Measurements from ENCODE around the gene SENP6. TPM values are rescaled to one million over a fixed set of nuclear protein-coding genes. Genes with fewer than 3 reads are reported as not detected.
A peak's percentile ranks its signal among the peaks of the same experiment; 100 is the strongest.

SENP6 gene
- total RNA-seq (99.4 TPM), polyA plus RNA-seq (10 to 100 TPM; 35.1 to 52.9 (median 39.9) TPM)

- Mint-ChIP-seq H3K27me3 (no peaks in the 10 kb centered on the region), H3K9me3 (no peaks in the 10 kb centered on the region), H3K27ac (peak within 1 kb of the TSS; percentile 99), H3K4me3 (peak within 1 kb of the TSS; percentile 96 to 99 (median 98)), H3K4me1 (peaks cover 37 to 66% (median 49%) of the 10 kb centered on the region in 4 donors), H3K36me3 (peaks cover 6% of the 10 kb centered on the region)
- Histone ChIP-seq H3K36me3 (ENCODE audit: control insufficient read depth, insufficient read depth, low read length) (no peaks in the 10 kb centered on the region), H3K4me1 (ENCODE audit: control insufficient read depth, insufficient read depth, low read length, poor library complexity, severe bottlenecking) (peaks cover 54% of the 10 kb centered on the region), H3K27ac (ENCODE audit: insufficient read depth, low read length, poor library complexity, severe bottlenecking) (peak within 1 kb of the TSS; percentile 88), H3K9me3 (ENCODE audit: control insufficient read depth in 2 of 2, low read length in 2 of 2) (no peaks in the 10 kb centered on the region), H3K27me3 (ENCODE audit: control insufficient read depth, insufficient read depth, low read length) (no peaks in the 10 kb centered on the region), H3K4me3 (ENCODE audit: low read depth, low read length) (peak within 1 kb of the TSS; percentile 97)
- DNase-seq (peak; percentile 66 to 82 (median 80)), ATAC-seq (ENCODE audit: low read depth in 2 of 2) (peak; percentile 78)
These were observed at the start of gene SENP6 for GRCh38 chr6:75601304-75602245. TSS of gene SENP6 (plus strand) at chr6:75601880. CDS start at chr6:75602525, 645 bp downstream.

- no peaks in the 10 kb centered on the region for H3K36me3 Mint-ChIP-seq
- Histone ChIP-seq H3K9me3 (ENCODE audit: control insufficient read depth in 2 of 2, low read length in 2 of 2) (no peaks in the 10 kb centered on the region), H3K36me3 (ENCODE audit: control insufficient read depth, insufficient read depth, low read length) (no peaks in the 10 kb centered on the region), H3K27ac (ENCODE audit: insufficient read depth, low read length, poor library complexity, severe bottlenecking) (no peak overlapping the region), H3K4me1 (ENCODE audit: control insufficient read depth, insufficient read depth, low read length, poor library complexity, severe bottlenecking) (no peaks in the 10 kb centered on the region), H3K27me3 (ENCODE audit: control insufficient read depth, insufficient read depth, low read length) (peaks cover 6% of the 10 kb centered on the region), H3K4me3 (ENCODE audit: low read depth, low read length) (no peak overlapping the region)
- H3K4me1 Mint-ChIP-seq = peaks cover 0 to 4% (median 1%) of the 10 kb centered on the region in 4 donors
- no peak overlapping the region for H3K27ac Mint-ChIP-seq
- peaks cover 0 to 4% (median 0%) of the 10 kb centered on the region in 7 donors for H3K9me3 Mint-ChIP-seq
- ATAC-seq (ENCODE audit: low read depth in 2 of 2) (no peak), DNase-seq (no peak)
- H3K27me3 Mint-ChIP-seq = peaks cover 8% of the 10 kb centered on the region
- H3K4me3 Mint-ChIP-seq = no peak overlapping the region
These were observed 45.4 kb upstream of the SENP6 start for GRCh38 chr6:75556240-75556639.

GRCh38 chr6:75557068-75557467 is 44.6 kb upstream of the SENP6 start:
- H3K27ac Mint-ChIP-seq = no peak overlapping the region
- DNase-seq (no peak), ATAC-seq (ENCODE audit: low read depth in 2 of 2) (no peak)
- Histone ChIP-seq H3K27ac (ENCODE audit: insufficient read depth, low read length, poor library complexity, severe bottlenecking) (no peak overlapping the region), H3K9me3 (ENCODE audit: control insufficient read depth in 2 of 2, low read length in 2 of 2) (no peaks in the 10 kb centered on the region), H3K4me3 (ENCODE audit: low read depth, low read length) (no peak overlapping the region), H3K4me1 (ENCODE audit: control insufficient read depth, insufficient read depth, low read length, poor library complexity, severe bottlenecking) (no peaks in the 10 kb centered on the region), H3K27me3 (ENCODE audit: control insufficient read depth, insufficient read depth, low read length) (peaks cover 6% of the 10 kb centered on the region), H3K36me3 (ENCODE audit: control insufficient read depth, insufficient read depth, low read length) (no peaks in the 10 kb centered on the region)
- peaks cover 11% of the 10 kb centered on the region for H3K27me3 Mint-ChIP-seq
- H3K4me1 Mint-ChIP-seq = peaks cover 0 to 4% (median 0%) of the 10 kb centered on the region in 4 donors
- no peaks in the 10 kb centered on the region for H3K36me3 Mint-ChIP-seq
- peaks cover 0 to 4% (median 0%) of the 10 kb centered on the region in 7 donors for H3K9me3 Mint-ChIP-seq
- H3K4me3 Mint-ChIP-seq = no peak overlapping the region

GRCh38 chr6:75563032-75563431 is 38.6 kb upstream of the SENP6 start:
- H3K27me3 ChIP-seq (ENCODE audit: control insufficient read depth, insufficient read depth, low read length) = peaks cover 2% of the 10 kb centered on the region
- no peaks in the 10 kb centered on the region for H3K4me1 ChIP-seq (ENCODE audit: control insufficient read depth, insufficient read depth, low read length, poor library complexity, severe bottlenecking)
- H3K4me3 ChIP-seq (ENCODE audit: low read depth, low read length) = no peak overlapping the region
- peaks cover 0 to 4% (median 0%) of the 10 kb centered on the region in 4 donors for H3K4me1 Mint-ChIP-seq
- peaks cover 0 to 6% of the 10 kb centered on the region in 2 experiments for H3K9me3 ChIP-seq (ENCODE audit: control insufficient read depth in 2 of 2, low read length in 2 of 2)
- DNase-seq = peak in 2 of 3 donors; percentile 11 to 47
- H3K4me3 Mint-ChIP-seq = no peak overlapping the region
- peaks cover 0 to 29% (median 9%) of the 10 kb centered on the region in 7 donors for H3K9me3 Mint-ChIP-seq
- H3K27me3 Mint-ChIP-seq = peaks cover 37% of the 10 kb centered on the region
- no peak overlapping the region for H3K27ac Mint-ChIP-seq
- no peak overlapping the region for H3K27ac ChIP-seq (ENCODE audit: insufficient read depth, low read length, poor library complexity, severe bottlenecking)
- no peaks in the 10 kb centered on the region for H3K36me3 ChIP-seq (ENCODE audit: control insufficient read depth, insufficient read depth, low read length)
- ATAC-seq (ENCODE audit: low read depth in 2 of 2) = peak in 1 of 2 donors; percentile 46
- H3K36me3 Mint-ChIP-seq = peaks cover 4% of the 10 kb centered on the region

- Histone ChIP-seq H3K36me3 (ENCODE audit: control insufficient read depth, insufficient read depth, low read length) (no peaks in the 10 kb centered on the region), H3K4me1 (ENCODE audit: control insufficient read depth, insufficient read depth, low read length, poor library complexity, severe bottlenecking) (no peaks in the 10 kb centered on the region), H3K27me3 (ENCODE audit: control insufficient read depth, insufficient read depth, low read length) (no peaks in the 10 kb centered on the region), H3K4me3 (ENCODE audit: low read depth, low read length) (no peak overlapping the region), H3K9me3 (ENCODE audit: control insufficient read depth in 2 of 2, low read length in 2 of 2) (peaks cover 0 to 6% of the 10 kb centered on the region in 2 experiments), H3K27ac (ENCODE audit: insufficient read depth, low read length, poor library complexity, severe bottlenecking) (no peak overlapping the region)
- Mint-ChIP-seq H3K27me3 (peaks cover 38% of the 10 kb centered on the region), H3K36me3 (peaks cover 4% of the 10 kb centered on the region), H3K4me3 (no peak overlapping the region), H3K4me1 (no peaks in the 10 kb centered on the region), H3K9me3 (peaks cover 0 to 28% (median 10%) of the 10 kb centered on the region in 7 donors), H3K27ac (no peak overlapping the region)
- ATAC-seq (ENCODE audit: low read depth in 2 of 2) (no peak), DNase-seq (no peak)
These were observed 35.4 kb upstream of the SENP6 start for GRCh38 chr6:75566137-75566767.

GRCh38 chr6:75568100-75568499 is 33.6 kb upstream of the SENP6 start:
- no peaks in the 10 kb centered on the region for H3K4me1 ChIP-seq (ENCODE audit: control insufficient read depth, insufficient read depth, low read length, poor library complexity, severe bottlenecking)
- H3K27ac Mint-ChIP-seq = no peak overlapping the region

GRCh38 chr6:75568965-75569364 is 32.7 kb upstream of the SENP6 start:
- DNase-seq (no peak), ATAC-seq (ENCODE audit: low read depth in 2 of 2) (no peak)
- H3K4me1 ChIP-seq (ENCODE audit: control insufficient read depth, insufficient read depth, low read length, poor library complexity, severe bottlenecking) = no peaks in the 10 kb centered on the region
- H3K9me3 Mint-ChIP-seq = peaks cover 0 to 24% (median 10%) of the 10 kb centered on the region in 7 donors
- no peaks in the 10 kb centered on the region for H3K36me3 ChIP-seq (ENCODE audit: control insufficient read depth, insufficient read depth, low read length)
- no peak overlapping the region for H3K27ac Mint-ChIP-seq
- peaks cover 4% of the 10 kb centered on the region for H3K36me3 Mint-ChIP-seq
- H3K4me3 Mint-ChIP-seq = no peak overlapping the region
- no peaks in the 10 kb centered on the region for H3K4me1 Mint-ChIP-seq
- H3K4me3 ChIP-seq (ENCODE audit: low read depth, low read length) = no peak overlapping the region
- H3K27me3 Mint-ChIP-seq = peaks cover 39% of the 10 kb centered on the region
- H3K9me3 ChIP-seq (ENCODE audit: control insufficient read depth in 2 of 2, low read length in 2 of 2) = peaks cover 0 to 6% of the 10 kb centered on the region in 2 experiments
- no peak overlapping the region for H3K27ac ChIP-seq (ENCODE audit: insufficient read depth, low read length, poor library complexity, severe bottlenecking)
- H3K27me3 ChIP-seq (ENCODE audit: control insufficient read depth, insufficient read depth, low read length) = no peaks in the 10 kb centered on the region

More at GRCh38 chr6:75568100-75568499, 33.6 kb upstream of the SENP6 start:
- Mint-ChIP-seq H3K36me3 (peaks cover 4% of the 10 kb centered on the region), H3K9me3 (peaks cover 0 to 24% (median 10%) of the 10 kb centered on the region in 7 donors), H3K27me3 (peaks cover 33% of the 10 kb centered on the region), H3K4me1 (no peaks in the 10 kb centered on the region), H3K4me3 (no peak overlapping the region)
- H3K27ac ChIP-seq (ENCODE audit: insufficient read depth, low read length, poor library complexity, severe bottlenecking) = no peak overlapping the region
- no peak overlapping the region for H3K4me3 ChIP-seq (ENCODE audit: low read depth, low read length)
- H3K9me3 ChIP-seq (ENCODE audit: control insufficient read depth in 2 of 2, low read length in 2 of 2) = peaks cover 0 to 6% of the 10 kb centered on the region in 2 experiments
- no peaks in the 10 kb centered on the region for H3K36me3 ChIP-seq (ENCODE audit: control insufficient read depth, insufficient read depth, low read length)
- ATAC-seq (ENCODE audit: low read depth in 2 of 2) = no peak
- H3K27me3 ChIP-seq (ENCODE audit: control insufficient read depth, insufficient read depth, low read length) = no peaks in the 10 kb centered on the region
- no peak for DNase-seq

Data from CD4-positive, CD25-positive, alpha-beta regulatory T cell (primary cell).